Measurements from ENCODE around the gene KCNQ1OT1.

DNA sequence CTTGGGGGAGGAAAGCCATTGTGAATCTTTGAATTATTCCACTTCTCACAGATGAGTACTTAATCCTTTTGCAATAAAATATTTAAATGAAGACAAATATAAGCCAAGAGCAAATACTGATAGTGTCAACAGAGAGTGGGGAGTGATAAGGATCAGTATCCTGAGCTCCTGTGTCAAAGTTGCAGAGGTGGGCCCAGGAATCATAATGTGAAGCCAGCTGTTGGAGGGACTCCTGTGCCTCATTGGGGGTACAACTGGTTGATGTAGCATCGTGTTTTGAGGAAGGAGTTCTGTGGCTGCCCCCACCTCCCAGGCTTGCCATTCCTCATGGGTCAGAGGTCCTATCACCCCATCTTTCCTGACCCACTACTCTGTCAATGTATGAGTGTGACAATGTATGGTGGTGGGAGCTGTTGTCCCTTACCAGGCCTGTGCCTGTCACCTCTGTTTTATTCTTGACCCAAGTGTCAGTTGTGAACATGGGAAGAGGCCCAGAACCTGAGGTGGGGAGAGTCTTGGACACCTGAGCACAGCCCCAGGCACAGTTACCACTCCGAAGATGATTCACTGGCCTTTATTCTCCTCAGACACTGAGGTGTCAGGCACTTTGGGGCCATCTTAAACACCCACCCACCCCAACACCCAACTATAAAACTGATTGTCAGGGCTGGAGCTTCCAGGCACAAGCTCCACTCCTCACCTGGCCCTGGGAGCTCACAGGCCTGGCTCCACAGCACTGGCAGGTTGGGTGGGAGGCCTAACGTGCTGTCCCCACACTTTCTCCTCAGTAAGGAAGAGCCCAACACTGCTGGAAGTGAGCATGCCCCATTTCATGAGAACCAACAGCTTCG is 38.4 kb downstream of the KCNQ1OT1 start:
- TF ChIP-seq, protein P1, sequence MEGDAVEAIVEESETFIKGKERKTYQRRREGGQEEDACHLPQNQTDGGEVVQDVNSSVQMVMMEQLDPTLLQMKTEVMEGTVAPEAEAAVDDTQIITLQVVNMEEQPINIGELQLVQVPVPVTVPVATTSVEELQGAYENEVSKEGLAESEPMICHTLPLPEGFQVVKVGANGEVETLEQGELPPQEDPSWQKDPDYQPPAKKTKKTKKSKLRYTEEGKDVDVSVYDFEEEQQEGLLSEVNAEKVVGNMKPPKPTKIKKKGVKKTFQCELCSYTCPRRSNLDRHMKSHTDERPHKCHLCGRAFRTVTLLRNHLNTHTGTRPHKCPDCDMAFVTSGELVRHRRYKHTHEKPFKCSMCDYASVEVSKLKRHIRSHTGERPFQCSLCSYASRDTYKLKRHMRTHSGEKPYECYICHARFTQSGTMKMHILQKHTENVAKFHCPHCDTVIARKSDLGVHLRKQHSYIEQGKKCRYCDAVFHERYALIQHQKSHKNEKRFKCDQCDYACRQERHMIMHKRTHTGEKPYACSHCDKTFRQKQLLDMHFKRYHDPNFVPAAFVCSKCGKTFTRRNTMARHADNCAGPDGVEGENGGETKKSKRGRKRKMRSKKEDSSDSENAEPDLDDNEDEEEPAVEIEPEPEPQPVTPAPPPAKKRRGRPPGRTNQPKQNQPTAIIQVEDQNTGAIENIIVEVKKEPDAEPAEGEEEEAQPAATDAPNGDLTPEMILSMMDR (IDR thresholded peaks at IDR 0.05), result no peak
- TF ChIP-seq POLR2AphosphoS5 (IDR thresholded peaks at IDR 0.05), result no peak
